GM19023 (cell line): ENCODE results near the gene SSR4.
"Not testable (repeated sequence)": the region's sequence is repeated elsewhere in the genome, so short reads cannot be mapped to it uniquely, and the experiment has no call there.

Experiments
- ATAC-seq: cut with Tn5 transposase; IDR thresholded peaks from one replicate; pipeline ENCODE4 v1.9.1; 2021; ENCODE audit warnings: mild to moderate bottlenecking, moderate library complexity; ENCODE audit not compliant: unreplicated experiment

Gene SSR4

GRCh38 chrX:153803211-153804099, 9.0 kb downstream of the SSR4 start:
- no peak for ATAC-seq

- ATAC-seq, result no peak
Observed at GRCh38 chrX:153804100-153804595, 9.7 kb downstream of the SSR4 start.

GRCh38 chrX:153804621-153805020, 10.2 kb downstream of the SSR4 start:
- no peak for ATAC-seq

- ATAC-seq, result no peak
Observed at GRCh38 chrX:153805436-153805835, 11.0 kb downstream of the SSR4 start.

- no peak for ATAC-seq
Observed at GRCh38 chrX:153806999-153807575, 12.6 kb downstream of the SSR4 start.

GRCh38 chrX:153807976-153808375, 13.5 kb downstream of the SSR4 start:
- no peak for ATAC-seq

- ATAC-seq, result no peak
Observed at GRCh38 chrX:153812220-153812619, 17.8 kb downstream of the SSR4 start.

- no peak for ATAC-seq
Observed at GRCh38 chrX:153813161-153813560, 18.7 kb downstream of the SSR4 start.

GRCh38 chrX:153814591-153815315, 20.3 kb downstream of the SSR4 start:
- no peak for ATAC-seq

- no peak for ATAC-seq
Observed at GRCh38 chrX:153816831-153817690, 22.6 kb downstream of the SSR4 start.

GRCh38 chrX:153818064-153818463, 23.6 kb downstream of the SSR4 start:
- ATAC-seq, result not testable (repeated sequence)

GRCh38 chrX:153818571-153819383, 24.3 kb downstream of the SSR4 start:
- no peak for ATAC-seq

GRCh38 chrX:153819384-153820040, 25.0 kb downstream of the SSR4 start:
- ATAC-seq, result no peak

- no peak for ATAC-seq
Observed at GRCh38 chrX:153820601-153821000, 26.1 kb downstream of the SSR4 start.

GRCh38 chrX:153821066-153821465, 26.6 kb downstream of the SSR4 start:
- no peak for ATAC-seq

GRCh38 chrX:153824348-153824747, 29.9 kb downstream of the SSR4 start:
- ATAC-seq, result no peak

GRCh38 chrX:153825042-153825441, 30.6 kb downstream of the SSR4 start:
- ATAC-seq, result no peak

- no peak for ATAC-seq
Observed at GRCh38 chrX:153827016-153827415, 32.5 kb downstream of the SSR4 start.

- no peak for ATAC-seq
Observed at GRCh38 chrX:153827903-153828302, 33.4 kb downstream of the SSR4 start.
